GM13976 (cell line): Measurements from ENCODE around the gene ZSCAN12.

Experiments
- DNase-seq: peaks from one replicate; pipeline ENCODE4 v3.0.0; 2012; ENCODE audit warnings: low spot score
- in situ Hi-C: fragments of 300-500 bp; cut with MboI; formaldehyde crosslinking; loops from one replicate; pipeline ENCODE4 v1.12.0; 2022; ENCODE audit warnings: low sequenced_read_pairs, mixed read lengths, inconsistent platforms; ENCODE audit not compliant: unreplicated experiment
- TF ChIP-seq, protein P1 (sequence below): IDR thresholded peaks from 2 replicates; pipeline ENCODE4 v1.5.1; 2012; ENCODE audit warnings: borderline replicate concordance, mild to moderate bottlenecking; ENCODE audit not compliant: insufficient read depth; ENCODE audit errors: extremely low read depth, missing control alignments, control extremely low read depth

ZSCAN12 gene

DNA sequence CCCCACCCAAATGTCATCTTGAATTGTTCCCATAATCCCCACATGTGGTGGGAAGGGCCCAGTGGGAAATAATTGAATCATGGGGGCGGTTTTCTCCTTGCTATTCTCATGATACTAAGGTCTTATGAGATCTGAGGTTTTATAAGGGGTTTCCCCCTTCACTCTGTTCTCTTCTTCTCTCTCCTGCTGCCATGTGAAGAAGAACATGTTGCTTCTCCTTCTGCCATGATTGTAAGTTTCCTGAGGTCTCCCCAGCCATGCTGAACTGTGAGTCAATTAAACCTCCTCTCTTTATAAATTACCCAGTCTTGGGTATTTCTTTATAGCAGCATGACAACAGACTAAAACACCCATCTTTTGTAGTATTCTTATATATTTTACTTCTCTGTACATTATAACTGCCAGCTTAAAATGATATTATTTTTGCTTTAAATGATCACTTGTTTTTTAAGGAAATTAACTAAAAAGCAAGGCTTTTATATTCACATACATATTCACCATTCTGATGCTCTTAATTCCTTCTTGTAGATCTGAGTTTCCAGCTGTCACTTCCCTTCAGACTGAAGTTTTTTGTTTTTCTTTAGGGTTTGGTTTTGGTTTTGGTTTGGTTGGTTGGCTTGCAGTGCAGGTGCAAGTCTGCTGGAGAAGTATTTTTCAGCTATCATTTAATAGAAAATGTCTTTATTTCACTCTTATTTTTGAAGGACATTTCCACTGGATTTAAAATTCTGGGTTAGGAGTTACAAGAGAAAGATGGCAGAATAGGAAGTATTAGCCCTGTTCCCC, 59.0 kb downstream of the ZSCAN12 start:
- in situ Hi-C loops, result no loop called here
- TF ChIP-seq, protein P1, sequence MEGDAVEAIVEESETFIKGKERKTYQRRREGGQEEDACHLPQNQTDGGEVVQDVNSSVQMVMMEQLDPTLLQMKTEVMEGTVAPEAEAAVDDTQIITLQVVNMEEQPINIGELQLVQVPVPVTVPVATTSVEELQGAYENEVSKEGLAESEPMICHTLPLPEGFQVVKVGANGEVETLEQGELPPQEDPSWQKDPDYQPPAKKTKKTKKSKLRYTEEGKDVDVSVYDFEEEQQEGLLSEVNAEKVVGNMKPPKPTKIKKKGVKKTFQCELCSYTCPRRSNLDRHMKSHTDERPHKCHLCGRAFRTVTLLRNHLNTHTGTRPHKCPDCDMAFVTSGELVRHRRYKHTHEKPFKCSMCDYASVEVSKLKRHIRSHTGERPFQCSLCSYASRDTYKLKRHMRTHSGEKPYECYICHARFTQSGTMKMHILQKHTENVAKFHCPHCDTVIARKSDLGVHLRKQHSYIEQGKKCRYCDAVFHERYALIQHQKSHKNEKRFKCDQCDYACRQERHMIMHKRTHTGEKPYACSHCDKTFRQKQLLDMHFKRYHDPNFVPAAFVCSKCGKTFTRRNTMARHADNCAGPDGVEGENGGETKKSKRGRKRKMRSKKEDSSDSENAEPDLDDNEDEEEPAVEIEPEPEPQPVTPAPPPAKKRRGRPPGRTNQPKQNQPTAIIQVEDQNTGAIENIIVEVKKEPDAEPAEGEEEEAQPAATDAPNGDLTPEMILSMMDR, result no peak
- DNase-seq, result no peak

DNA sequence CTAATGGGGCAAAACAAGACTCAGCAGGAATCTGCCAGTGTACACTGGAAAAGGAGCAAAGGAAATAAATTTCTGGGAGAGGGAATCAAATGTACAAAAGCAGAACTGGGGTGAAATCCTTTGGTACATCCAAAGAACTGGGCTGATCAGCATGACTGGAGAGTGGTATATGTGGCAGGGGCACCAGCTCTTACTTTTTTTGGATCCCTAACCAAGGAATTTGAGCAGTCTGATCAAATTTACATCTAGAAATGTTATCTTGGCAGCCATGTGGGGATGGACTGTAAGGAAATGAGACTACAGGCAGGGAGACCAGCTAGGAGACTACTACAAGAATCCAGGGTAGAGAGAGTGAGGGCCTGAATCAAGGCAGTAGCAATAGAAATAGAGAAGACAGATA, 62.4 kb downstream of the ZSCAN12 start:
- no peak for DNase-seq
- in situ Hi-C loops, result no loop called here
- TF ChIP-seq, protein P1, result no peak

DNA sequence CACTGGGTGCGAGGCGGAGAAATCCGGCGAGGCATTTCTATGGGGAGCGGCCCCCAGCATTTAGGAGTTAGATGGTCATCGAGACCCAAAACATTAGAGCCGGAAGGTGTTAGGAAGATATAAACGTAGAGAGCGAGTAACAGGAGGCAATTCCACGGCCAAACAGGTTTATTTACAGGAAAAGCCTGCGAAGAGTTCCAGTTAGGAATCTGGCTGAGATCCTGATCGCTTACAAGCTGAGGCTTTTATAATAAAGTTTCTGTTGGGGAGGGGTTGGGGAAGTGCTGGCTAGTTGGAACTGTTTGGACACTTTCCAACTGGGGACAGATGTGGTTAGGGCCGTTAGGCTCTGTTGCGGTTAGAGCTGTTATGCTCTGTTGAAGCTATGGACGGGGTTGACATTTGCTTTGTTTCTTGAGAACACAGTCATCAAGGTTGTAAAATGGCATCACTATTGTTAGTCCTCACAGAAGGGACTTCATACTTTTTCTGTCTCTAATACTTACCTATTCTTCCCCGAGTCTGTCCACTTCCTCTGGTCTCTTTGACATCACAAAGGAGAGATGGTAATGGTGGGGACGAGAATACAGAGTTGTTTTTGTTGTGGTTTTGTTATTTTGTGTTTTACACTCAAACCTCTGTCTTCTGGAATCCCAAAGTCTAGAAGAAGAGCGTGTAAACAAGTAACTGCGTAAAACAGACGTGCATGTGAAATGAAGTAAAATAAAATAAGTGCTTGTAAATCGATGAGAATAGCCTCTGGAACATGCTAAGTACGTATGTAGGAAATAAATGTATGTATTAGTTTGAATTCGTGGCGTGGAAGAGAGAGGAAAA, 63.0 kb downstream of the ZSCAN12 start:
- in situ Hi-C loops, result no loop called here

DNA sequence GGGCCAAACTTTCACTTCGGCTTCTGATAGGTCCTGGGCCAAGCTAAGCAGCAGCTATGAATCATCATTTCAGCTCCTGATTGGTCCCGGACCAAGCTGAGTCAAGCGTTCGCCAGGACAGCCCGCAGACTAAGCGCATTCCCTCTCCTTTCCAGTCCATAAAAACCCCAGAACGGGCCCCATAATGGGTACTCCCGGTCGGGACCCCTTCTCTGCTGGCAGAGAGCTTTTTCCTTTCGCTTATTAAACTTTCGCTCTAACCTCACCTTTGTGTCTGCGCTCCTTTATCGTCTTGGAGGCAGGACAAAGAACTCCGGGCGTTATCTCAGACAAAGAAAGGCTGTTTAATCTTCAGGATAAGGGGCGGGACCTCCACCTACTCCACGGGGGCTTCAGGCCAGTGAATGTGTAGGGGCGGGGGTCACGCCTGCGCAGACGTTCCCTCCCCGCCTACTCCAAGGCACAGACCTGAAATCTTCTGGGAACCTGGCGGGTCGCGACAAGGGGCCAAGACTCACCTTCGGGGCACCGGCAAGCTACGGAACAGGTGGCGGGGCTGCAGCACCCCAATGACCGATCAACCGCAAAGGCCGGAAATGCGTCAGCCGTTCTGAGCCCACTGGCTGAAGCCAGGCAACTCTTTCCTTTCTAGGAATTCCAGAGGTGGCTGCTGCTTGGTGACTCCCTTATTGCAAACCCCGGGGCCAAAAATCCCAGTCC, 63.8 kb downstream of the ZSCAN12 start, which contains the start of gene ZSCAN31:
ZSCAN31 (minus strand) TSS at position 585 of the 720 bp plus-strand sequence. CDS start 6,465 bp downstream, outside the sequence.
- TF ChIP-seq, protein P1, result no peak
- in situ Hi-C loops, result no loop called here
- DNase-seq, result peak; percentile 78

More for the DNA sequence above, 63.0 kb downstream of the ZSCAN12 start:
- DNase-seq, result peak; percentile 40
- TF ChIP-seq, protein P1, result no peak

DNA sequence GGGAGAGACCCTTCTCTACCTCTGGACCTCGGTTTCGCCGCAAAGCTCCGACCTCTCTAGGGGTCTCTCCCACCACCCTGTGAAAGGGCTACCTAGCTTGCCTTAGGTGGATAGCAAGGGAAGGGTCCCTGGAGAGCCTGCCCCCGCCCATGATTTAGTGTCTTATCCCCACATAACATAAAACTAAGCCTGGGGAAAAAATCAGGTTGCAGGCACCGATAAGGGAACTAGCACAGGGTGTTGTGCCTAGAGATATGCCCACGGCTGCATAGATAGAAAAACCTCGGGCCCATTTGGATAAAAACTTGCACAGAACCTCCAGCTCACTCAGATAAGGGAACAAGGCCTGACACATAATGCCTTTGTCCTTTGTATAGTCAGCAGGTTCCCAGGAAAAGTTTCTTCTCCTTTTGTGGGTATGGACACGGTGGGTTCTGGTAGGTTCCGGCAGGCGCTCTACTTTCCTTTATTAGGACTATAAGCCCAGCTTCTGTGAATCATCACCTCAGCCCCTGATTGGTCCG, 64.4 kb downstream of the ZSCAN12 start:
- in situ Hi-C loops, result no loop called here
- TF ChIP-seq, protein P1, result no peak
- no peak for DNase-seq
